Spinal cord (tissue), 10 donors: ENCODE results near the gene RAET1G. TPM values are rescaled to one million over a fixed set of nuclear protein-coding genes. Genes with fewer than 3 reads are reported as not detected.
"Not testable (repeated sequence)": the region's sequence is repeated elsewhere in the genome, so short reads cannot be mapped to it uniquely, and the experiment has no call there.

ENCODE experiments used
- DNase-seq, 6 donors: peaks; one replicate each; pipeline versions ENCODE4 v3.0.0 to v3.0.0-alpha.2; 2013 to 2015; ENCODE audit warnings: low spot score in 6 of 6, low read depth in 4 of 6
- H3K27ac ChIP-seq: one replicate; pipeline ENCODE4 v1.5.1; 2013; ENCODE audit warnings: low read depth, low read length, control low read depth
- H3K27me3 ChIP-seq: one replicate; pipeline ENCODE4 v1.6.1; 2013; ENCODE audit warnings: low read length; ENCODE audit not compliant: control insufficient read depth, insufficient read depth
- H3K36me3 ChIP-seq: one replicate; pipeline ENCODE4 v1.6.1; 2013; ENCODE audit warnings: low read length; ENCODE audit not compliant: control insufficient read depth, insufficient read depth
- H3K4me1 ChIP-seq: one replicate; pipeline ENCODE4 v1.6.1; 2013; ENCODE audit warnings: low read length; ENCODE audit not compliant: control insufficient read depth, insufficient read depth
- H3K4me3 ChIP-seq: one replicate; pipeline ENCODE4 v1.5.1; 2013; ENCODE audit warnings: low read depth, low read length, control low read depth
- H3K9me3 ChIP-seq: one replicate; pipeline ENCODE4 v1.6.1; 2013; ENCODE audit warnings: low read length; ENCODE audit not compliant: control insufficient read depth, insufficient read depth
- WGBS: methylation state at CpG from one replicate; pipeline ENCODE4 v1.1.5; 2013; ENCODE audit warnings: missing lambda C conversion rate; ENCODE audit not compliant: insufficient coverage; 5-methylcytosine and 5-hydroxymethylcytosine counted together
- polyA plus RNA-seq, 2 donors: library from polyadenylated mRNA; unstranded; fragments of 120-200 nt; gene quantifications; one replicate each; pipeline ENCODE4 v1.2.1, GENCODE V29; 2013; ENCODE audit not compliant: insufficient read length in 2 of 2
- total RNA-seq, 2 donors: library from RNA; depleted of rRNA in 1 of 2; stranded (reverse); fragments of 120-200 nt in 1 of 2; fragments of >200 nt in 1 of 2; gene quantifications; one replicate each; pipeline versions ENCODE4 v1.2.3 to v1.2.4, GENCODE V29; 2013 to 2014
- donor health status: healthy.

RAET1G gene
- total and polyA plus RNA-seq, 4 donors, result 0.70 to 1.7 TPM; not detected in 2

DNA sequence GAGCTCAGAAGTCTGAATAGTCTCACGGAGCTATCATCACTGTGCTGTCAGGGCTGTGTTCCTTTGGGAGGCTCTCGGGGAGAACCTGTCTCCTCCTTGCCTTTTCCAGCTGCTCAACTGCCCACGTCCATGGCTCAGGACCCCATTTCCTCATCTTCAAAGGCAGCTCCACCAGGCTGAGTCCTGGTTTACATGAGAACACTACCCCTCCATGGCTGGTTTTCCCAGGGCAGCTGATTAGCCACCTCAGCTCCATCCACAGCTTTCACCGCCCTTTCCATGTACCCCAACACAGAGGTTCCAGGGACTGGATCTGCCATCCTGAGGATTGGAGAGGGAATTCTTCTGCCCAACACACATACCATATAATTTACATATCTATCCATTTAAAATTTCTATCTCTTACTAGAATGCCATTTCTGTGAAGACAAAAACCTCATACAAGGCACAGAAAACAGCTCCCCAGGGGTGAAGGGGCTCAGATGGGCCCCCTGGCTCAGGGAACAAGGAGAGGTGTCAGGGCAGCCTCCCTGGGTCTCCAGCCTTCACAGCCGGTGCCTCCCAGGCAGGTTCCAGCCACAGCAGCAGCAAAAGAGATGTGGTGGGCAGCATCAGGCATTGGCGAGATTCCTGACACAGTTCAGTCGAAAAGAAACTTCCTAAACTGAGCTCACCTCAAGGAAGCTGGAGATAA is 22.8 kb downstream of the RAET1G start:
- 68% methylated on average over 6 of the region's 7 CpGs for WGBS
- H3K27ac ChIP-seq, result no peak overlapping the region
- H3K36me3 ChIP-seq, result peaks cover under 1% of the 10 kb centered on the region
- DNase-seq, result no peak
- no peaks in the 10 kb centered on the region for H3K4me1 ChIP-seq
- no peak overlapping the region for H3K4me3 ChIP-seq
- no peaks in the 10 kb centered on the region for H3K9me3 ChIP-seq
- H3K27me3 ChIP-seq, result no peaks in the 10 kb centered on the region

DNA sequence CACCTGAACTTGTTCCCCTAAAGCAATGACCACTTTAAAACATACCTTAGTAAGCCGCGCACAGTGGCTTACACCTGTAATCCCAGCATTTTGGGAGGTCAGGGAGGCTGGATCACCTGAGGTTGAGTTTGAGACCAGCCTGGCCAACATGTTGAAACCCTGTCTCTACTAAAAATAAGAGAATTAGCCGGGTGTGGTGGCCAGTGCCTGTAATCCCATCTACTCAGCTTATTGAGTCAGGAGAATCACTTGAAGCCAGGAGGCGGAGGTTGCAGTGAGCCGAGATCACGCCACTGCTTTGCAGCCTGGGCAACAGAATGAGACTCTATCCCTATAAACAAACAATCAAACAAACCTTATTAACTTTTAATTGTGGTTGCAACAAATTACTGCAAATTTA is 23.4 kb downstream of the RAET1G start:
- no peak for DNase-seq
- 90% methylated on average over 6 of the region's 6 CpGs for WGBS

DNA sequence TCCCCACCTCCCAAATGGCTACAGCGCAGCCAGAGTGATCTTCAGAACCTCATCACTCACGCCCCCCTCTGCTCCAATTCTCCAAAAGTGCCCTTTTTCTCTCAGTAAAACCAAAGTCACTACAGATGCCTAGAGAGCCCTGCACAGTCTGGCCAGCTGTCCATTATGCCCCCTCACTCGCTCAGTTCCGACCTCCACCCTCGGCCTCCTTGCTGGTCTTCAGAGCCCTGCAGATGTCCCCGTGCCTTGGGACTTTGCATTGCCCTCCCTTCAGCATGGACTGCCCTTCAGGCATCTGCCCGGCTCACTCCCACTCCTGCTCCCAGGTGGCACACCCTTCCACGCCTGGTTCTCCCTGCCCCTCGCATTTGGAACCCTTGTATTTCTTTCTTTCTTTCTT is 24.0 kb downstream of the RAET1G start:
- WGBS, result 88% methylated on average over 6 of the region's 9 CpGs
- no peak for DNase-seq
- Histone ChIP-seq H3K4me1 (no peaks in the 10 kb centered on the region), H3K27me3 (no peaks in the 10 kb centered on the region), H3K36me3 (no peaks in the 10 kb centered on the region), H3K27ac (no peak overlapping the region), H3K4me3 (no peak overlapping the region), H3K9me3 (no peaks in the 10 kb centered on the region)

More for the DNA sequence above, 23.4 kb downstream of the RAET1G start:
- no peaks in the 10 kb centered on the region for H3K4me1 ChIP-seq
- H3K27ac ChIP-seq, result no peak overlapping the region
- H3K27me3 ChIP-seq, result no peaks in the 10 kb centered on the region
- no peaks in the 10 kb centered on the region for H3K36me3 ChIP-seq
- no peak overlapping the region for H3K4me3 ChIP-seq
- no peaks in the 10 kb centered on the region for H3K9me3 ChIP-seq

DNA sequence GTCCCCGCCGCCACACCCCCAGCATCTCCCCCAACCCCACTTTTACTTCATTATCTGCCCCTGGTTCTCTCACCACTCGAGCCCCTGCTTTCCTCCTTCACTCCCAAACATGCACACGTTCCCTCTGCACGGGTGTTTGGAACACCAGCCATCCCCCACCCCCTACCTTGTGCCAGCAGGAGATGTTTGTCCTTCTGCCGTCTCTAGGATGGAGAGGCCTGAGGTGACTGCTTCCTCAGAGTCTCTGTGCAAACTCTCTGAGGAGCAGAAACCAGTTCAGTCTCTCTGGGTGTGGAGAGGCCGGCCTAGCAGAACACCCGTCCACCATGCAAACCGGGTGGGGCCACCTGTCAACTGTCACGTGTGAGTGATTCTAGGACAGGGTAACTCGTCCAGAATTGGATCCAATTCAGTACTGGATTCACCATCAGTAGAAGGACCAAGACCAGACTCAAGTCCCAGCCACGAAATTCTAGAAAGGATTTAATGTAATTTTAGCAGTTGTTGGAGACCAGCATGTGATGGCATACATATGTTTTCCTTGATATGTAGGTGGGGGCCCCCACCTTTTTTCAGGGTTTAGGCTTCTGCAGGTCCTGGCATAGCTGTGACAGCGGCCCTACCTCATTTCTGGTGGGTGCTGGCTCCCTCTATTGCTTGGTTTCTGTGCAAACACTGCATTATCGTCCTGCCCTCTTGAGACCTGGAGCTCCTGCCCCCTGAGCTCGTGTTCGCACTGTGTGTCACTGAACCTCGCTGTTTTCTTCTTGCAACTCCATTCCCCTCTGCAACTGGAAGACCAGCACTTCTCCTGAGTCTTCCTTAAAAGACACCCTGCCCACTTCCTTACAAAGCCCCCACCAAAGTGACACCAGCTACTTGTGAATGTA is 24.8 kb downstream of the RAET1G start, which contains the start of gene RAET1E:
RAET1E (minus strand) TSS at position 259 of the 890 bp plus-strand sequence. CDS start 7,212 bp downstream, outside the sequence.
- H3K4me1 ChIP-seq, result no peaks in the 10 kb centered on the region
- H3K4me3 ChIP-seq, result no peak within 1 kb of the TSS
- H3K36me3 ChIP-seq, result no peaks in the 10 kb centered on the region
- WGBS, result 72% methylated on average over 16 of the region's 17 CpGs
- no peak for DNase-seq
- no peaks in the 10 kb centered on the region for H3K27me3 ChIP-seq
- no peak within 1 kb of the TSS for H3K27ac ChIP-seq
- H3K9me3 ChIP-seq, result no peaks in the 10 kb centered on the region

DNA sequence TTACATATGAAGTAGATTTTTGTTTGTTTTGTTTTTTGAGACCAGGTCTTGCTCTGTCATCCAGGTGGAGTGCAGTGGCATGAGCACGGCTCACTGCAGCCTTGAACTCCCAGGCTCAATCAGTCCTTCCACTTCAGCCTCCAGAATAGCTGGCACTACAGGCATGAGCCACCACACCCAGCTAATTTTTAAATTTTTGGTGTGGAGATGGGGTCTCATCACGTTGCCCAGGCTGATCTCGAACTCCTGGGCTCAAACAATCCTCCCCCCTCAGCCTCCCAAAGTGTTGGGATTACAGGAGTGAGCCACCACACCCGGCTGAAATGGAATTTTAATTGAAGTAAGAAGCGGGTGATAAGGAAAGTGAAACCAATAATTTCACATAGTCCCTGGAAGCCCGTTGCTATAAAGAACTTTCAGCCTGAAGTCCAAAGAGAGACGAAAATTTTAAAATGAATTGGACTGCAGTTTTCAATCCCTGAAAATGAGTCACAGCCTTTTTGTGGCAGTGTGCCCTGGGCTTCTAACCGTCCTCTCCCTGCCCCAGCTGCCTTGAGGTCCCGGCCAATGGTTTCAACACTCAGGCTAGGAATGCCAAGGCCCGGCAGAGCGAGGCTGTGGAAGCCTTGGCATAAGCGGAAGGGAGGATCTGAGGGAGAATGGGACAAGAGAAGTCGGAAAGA is 25.8 kb downstream of the RAET1G start:
- no peaks in the 10 kb centered on the region for H3K9me3 ChIP-seq
- no peak overlapping the region for H3K27ac ChIP-seq
- H3K4me1 ChIP-seq, result no peaks in the 10 kb centered on the region
- H3K4me3 ChIP-seq, result no peak overlapping the region
- DNase-seq, result no peak
- H3K27me3 ChIP-seq, result no peaks in the 10 kb centered on the region
- H3K36me3 ChIP-seq, result no peaks in the 10 kb centered on the region
- WGBS, result 87% methylated on average over 8 of the region's 13 CpGs

DNA sequence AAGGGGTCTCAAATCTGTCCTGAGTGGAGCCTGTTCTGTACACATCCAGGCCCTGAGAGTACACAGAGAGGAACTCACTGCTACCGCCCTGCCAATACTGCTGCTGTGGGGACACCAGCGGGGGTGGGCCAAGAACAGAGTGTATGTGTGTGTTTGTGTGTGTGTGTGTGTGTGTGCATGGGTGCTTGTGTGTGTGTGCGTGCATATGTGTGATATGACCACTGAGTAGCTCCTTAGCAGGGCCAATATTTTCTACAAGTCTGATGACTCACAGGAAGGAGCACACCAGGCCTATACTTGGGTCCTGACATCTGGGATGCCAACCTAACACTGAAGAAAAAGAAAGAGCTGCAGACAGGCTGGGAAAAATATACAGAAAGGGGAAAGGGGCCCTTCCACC is 26.4 kb downstream of the RAET1G start:
- H3K9me3 ChIP-seq, result no peaks in the 10 kb centered on the region
- H3K4me1 ChIP-seq, result no peaks in the 10 kb centered on the region
- no peak overlapping the region for H3K4me3 ChIP-seq
- H3K27me3 ChIP-seq, result no peaks in the 10 kb centered on the region
- H3K27ac ChIP-seq, result no peak overlapping the region
- 100% methylated on average over 2 of the region's 3 CpGs for WGBS
- no peaks in the 10 kb centered on the region for H3K36me3 ChIP-seq
- DNase-seq, result no peak

DNA sequence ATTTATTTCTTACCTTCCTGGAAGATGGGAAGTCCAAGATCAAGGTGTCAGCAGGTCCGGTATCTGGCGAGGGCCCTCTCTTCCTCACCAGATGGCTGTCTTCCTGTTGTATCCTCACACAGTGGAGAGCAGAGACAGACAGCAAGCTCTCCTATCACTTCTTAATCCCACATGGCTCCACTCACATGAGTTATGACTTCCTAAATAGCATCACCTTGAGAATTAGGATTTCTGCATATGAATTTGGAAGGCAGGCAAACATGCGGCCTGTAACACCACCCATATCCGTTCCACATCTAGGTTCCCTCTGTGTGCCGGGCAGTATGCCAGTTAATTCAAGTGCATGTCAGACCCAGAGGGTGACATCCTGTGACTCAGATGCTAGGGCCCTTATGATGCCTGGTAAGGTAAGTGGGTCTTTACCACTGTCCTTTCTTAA is 27.1 kb downstream of the RAET1G start:
- Histone ChIP-seq H3K36me3 (no peaks in the 10 kb centered on the region), H3K27me3 (no peaks in the 10 kb centered on the region), H3K27ac (no peak overlapping the region), H3K4me1 (no peaks in the 10 kb centered on the region), H3K9me3 (no peaks in the 10 kb centered on the region), H3K4me3 (no peak overlapping the region)
- 84% methylated on average over 5 of the region's 5 CpGs for WGBS
- DNase-seq, result no peak

DNA sequence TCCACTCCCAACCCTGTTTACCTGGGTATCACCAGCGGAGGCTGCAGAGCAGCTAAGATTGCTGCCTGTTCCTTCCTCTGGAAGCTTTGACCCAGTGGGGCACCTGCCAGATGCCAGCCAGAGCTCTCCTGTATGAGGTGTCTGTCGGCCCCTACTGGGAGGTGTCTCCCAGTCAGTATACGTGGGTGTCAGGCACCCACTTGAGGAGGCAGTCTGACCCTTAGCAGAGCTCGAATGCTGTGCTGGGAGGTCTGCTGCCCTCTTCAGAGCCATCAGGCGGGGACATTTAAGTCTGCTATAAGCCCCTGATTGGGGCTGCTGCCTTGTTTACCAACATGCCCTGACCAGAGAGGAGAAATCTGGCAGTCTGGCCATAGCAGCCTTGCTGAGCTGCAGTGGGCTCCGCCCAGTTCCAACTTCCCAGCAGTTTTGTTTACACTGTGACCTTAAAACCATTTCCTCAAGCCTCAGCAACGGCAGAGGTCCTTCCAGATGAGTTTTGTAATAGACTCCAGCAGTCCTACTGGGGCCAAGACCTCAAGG is 27.8 kb downstream of the RAET1G start:
- Histone ChIP-seq H3K9me3 (no peaks in the 10 kb centered on the region), H3K4me1 (no peaks in the 10 kb centered on the region), H3K4me3 (no peak overlapping the region), H3K27me3 (no peaks in the 10 kb centered on the region), H3K27ac (no peak overlapping the region), H3K36me3 (no peaks in the 10 kb centered on the region)
- no peak for DNase-seq
- 80% methylated on average over 6 of the region's 7 CpGs for WGBS

DNA sequence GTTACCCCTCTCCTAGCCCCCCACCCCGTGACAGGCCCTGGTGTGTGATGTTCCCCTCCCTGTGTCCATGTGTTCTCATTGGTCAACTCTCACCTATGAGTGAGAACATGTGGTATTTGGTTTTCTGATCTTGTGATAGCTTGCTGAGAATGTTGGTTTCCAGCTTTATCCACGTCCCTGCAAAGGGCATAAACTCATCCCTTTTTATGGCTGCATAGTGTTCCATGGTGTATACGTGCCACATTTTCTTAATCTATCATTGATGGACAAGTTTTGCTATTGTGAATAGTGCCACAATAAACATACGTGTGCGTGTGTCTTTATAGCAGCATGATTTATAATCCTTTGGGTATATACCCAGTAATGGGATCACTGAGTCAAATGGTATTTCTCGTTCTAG is 31.1 kb downstream of the RAET1G start:
- not testable (repeated sequence) for H3K4me3 ChIP-seq, H3K36me3 ChIP-seq, H3K4me1 ChIP-seq, H3K27ac ChIP-seq, H3K27me3 ChIP-seq, DNase-seq, H3K9me3 ChIP-seq
- 100% methylated on average over 1 of the region's 6 CpGs for WGBS
